ENCODE measurements around the gene AUTS2.

Gene AUTS2

DNA sequence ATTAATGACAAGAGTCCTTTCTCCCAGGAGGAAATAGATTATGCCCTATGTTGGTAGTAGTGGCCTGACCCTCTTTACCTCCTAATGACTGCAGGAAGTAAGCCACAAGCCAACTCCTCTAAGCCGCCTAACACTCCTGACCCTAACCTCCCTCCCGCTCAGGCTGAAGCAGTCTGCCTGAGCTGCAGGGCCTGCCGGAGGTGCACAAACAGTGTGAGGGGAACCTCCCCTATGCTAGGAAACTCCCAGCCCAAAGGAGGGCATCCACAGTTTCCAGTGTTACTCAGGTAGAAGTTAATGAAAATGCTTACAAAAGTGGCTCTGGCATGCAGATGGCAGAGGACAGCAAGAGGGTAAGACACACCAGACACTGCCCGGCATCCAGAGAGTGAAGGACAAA lies 1239.3 kb downstream of the AUTS2 start:
- no peak for DNase-seq

DNA sequence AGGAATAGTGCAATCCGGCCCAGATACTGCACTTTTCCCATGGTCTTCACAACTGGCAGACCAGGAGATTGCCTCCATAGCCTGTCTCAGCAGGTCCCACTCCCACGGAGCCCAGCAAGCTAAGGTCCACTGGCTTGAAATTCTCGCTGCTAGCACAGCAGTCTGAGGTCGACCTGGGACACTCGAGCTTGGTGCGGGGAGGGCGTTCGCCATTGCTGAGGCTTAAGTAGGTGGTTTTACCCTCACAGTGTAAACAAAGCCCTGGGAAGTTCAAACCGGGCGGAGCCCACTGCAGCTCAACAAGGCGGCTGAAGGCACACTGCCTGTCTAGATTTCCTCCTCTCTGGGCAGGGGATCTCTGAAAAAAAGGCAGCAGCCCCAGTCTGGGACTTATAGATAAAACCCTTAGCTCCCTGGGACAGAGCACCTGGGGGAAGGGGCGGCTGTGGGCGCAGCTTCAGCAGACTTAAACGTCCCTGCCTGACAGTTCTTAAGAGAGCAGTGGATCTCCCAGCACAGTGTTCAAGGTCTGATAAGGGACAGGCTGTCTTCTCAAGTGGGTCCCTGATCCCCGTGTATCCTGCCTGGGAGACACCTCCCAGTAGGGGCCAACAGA lies 1240.1 kb downstream of the AUTS2 start:
- DNase-seq = no peak

Measured in stimulated activated CD4-positive, alpha-beta T cell treated with anti-CD3 and anti-CD28 coated beads, Interleukin-4, amount 100 ng/mL, for 24 hours (primary cell).